HCT116 (cell line): ENCODE results near the gene SMTNL2.

Source experiments
- CEBPB ChIP-seq: IDR thresholded peaks from 2 replicates; pipeline ENCODE4 v1.6.1; 2012; ENCODE audit warnings: low read depth
- EZH2 ChIP-seq: fragments of 200-600 bp; sonication (generic); IDR thresholded peaks from 2 replicates; pipeline ENCODE4 v1.6.1; 2017; ENCODE audit warnings: antibody characterized with exemption, mixed run types
- EZH2phosphoT487 ChIP-seq: fragments of 200-600 bp; IDR thresholded peaks from 2 replicates; pipeline ENCODE4 v1.6.1; 2018; ENCODE audit warnings: antibody characterized with exemption, borderline replicate concordance
- MAX ChIP-seq: IDR thresholded peaks from 2 replicates; pipeline ENCODE4 v1.6.1; 2012
- POLR2A ChIP-seq: IDR thresholded peaks from 2 replicates; pipeline ENCODE4 v1.7.0; 2011; ENCODE audit warnings: borderline replicate concordance; ENCODE audit not compliant: insufficient read depth, insufficient read length; ENCODE audit errors: extremely low read depth
- POLR2AphosphoS5 ChIP-seq: IDR thresholded peaks from 2 replicates; pipeline ENCODE4 v1.6.1; 2011; ENCODE audit warnings: mild to moderate bottlenecking, low read depth, low read length, moderate library complexity
- TCF7L2 ChIP-seq: IDR thresholded peaks from 2 replicates; pipeline ENCODE4 v1.7.0; 2011; ENCODE audit warnings: borderline replicate concordance, inconsistent platforms; ENCODE audit not compliant: insufficient read depth, insufficient read length; ENCODE audit errors: extremely low read depth
- YY1 ChIP-seq: IDR thresholded peaks from 2 replicates; pipeline ENCODE4 v1.6.1; 2011; ENCODE audit warnings: low read length, low read depth, moderate library complexity, mild to moderate bottlenecking; ENCODE audit not compliant: insufficient replicate concordance; ENCODE audit errors: extremely low read depth
- ZNF274 ChIP-seq: fragments of 200-500 bp; sonication (Bioruptor generic); IDR thresholded peaks from 2 replicates; pipeline ENCODE4 v1.6.1; 2014; ENCODE audit warnings: mild to moderate bottlenecking, low read depth, low read length, inconsistent platforms
- TF ChIP-seq, protein P1 (sequence below), 3 experiments: fragments of 200-600 bp in 1 of 3; sonication (generic) in 1 of 3; IDR thresholded peaks in 2 of 3; conservative IDR thresholded peaks in 1 of 3; 2 replicates each; pipeline ENCODE4 v1.5.1; 2012 to 2017; ENCODE audit warnings: low read depth in 2 of 3, low read length in 2 of 3, antibody characterized with exemption in 1 of 3, borderline replicate concordance in 1 of 3, control low read depth in 1 of 3, mild to moderate bottlenecking in 1 of 3, mixed read lengths in 1 of 3, mixed run types in 1 of 3, moderate library complexity in 1 of 3; ENCODE audit not compliant: insufficient read depth in 1 of 3
- TF ChIP-seq, protein P2 (sequence below): IDR thresholded peaks from 2 replicates; pipeline ENCODE4 v1.6.1; 2012; ENCODE audit warnings: low read depth

GRCh38 chr17:4579678-4580077 lies 4.7 kb upstream of the SMTNL2 start:
- no peak for TF ChIP-seq YY1
- TF ChIP-seq, protein P1, sequence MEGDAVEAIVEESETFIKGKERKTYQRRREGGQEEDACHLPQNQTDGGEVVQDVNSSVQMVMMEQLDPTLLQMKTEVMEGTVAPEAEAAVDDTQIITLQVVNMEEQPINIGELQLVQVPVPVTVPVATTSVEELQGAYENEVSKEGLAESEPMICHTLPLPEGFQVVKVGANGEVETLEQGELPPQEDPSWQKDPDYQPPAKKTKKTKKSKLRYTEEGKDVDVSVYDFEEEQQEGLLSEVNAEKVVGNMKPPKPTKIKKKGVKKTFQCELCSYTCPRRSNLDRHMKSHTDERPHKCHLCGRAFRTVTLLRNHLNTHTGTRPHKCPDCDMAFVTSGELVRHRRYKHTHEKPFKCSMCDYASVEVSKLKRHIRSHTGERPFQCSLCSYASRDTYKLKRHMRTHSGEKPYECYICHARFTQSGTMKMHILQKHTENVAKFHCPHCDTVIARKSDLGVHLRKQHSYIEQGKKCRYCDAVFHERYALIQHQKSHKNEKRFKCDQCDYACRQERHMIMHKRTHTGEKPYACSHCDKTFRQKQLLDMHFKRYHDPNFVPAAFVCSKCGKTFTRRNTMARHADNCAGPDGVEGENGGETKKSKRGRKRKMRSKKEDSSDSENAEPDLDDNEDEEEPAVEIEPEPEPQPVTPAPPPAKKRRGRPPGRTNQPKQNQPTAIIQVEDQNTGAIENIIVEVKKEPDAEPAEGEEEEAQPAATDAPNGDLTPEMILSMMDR (IDR thresholded peaks at IDR 0.05 in 2 of 3, conservative IDR thresholded peaks at IDR 0.05 in 1 of 3; ENCODE audit: borderline replicate concordance in 1 of 3, insufficient read depth in 1 of 3, low read depth in 2 of 3, low read length in 2 of 3): no peak
- TF ChIP-seq POLR2A: no peak
- TF ChIP-seq EZH2: no peak
- TF ChIP-seq CEBPB: no peak
- TF ChIP-seq MAX: no peak
- no peak for TF ChIP-seq TCF7L2
- TF ChIP-seq ZNF274: no peak
- TF ChIP-seq POLR2AphosphoS5: no peak
- TF ChIP-seq, protein P2, sequence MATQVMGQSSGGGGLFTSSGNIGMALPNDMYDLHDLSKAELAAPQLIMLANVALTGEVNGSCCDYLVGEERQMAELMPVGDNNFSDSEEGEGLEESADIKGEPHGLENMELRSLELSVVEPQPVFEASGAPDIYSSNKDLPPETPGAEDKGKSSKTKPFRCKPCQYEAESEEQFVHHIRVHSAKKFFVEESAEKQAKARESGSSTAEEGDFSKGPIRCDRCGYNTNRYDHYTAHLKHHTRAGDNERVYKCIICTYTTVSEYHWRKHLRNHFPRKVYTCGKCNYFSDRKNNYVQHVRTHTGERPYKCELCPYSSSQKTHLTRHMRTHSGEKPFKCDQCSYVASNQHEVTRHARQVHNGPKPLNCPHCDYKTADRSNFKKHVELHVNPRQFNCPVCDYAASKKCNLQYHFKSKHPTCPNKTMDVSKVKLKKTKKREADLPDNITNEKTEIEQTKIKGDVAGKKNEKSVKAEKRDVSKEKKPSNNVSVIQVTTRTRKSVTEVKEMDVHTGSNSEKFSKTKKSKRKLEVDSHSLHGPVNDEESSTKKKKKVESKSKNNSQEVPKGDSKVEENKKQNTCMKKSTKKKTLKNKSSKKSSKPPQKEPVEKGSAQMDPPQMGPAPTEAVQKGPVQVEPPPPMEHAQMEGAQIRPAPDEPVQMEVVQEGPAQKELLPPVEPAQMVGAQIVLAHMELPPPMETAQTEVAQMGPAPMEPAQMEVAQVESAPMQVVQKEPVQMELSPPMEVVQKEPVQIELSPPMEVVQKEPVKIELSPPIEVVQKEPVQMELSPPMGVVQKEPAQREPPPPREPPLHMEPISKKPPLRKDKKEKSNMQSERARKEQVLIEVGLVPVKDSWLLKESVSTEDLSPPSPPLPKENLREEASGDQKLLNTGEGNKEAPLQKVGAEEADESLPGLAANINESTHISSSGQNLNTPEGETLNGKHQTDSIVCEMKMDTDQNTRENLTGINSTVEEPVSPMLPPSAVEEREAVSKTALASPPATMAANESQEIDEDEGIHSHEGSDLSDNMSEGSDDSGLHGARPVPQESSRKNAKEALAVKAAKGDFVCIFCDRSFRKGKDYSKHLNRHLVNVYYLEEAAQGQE: no peak
- TF ChIP-seq EZH2phosphoT487: no peak
